Fibroblast of mammary gland (primary cell): ENCODE measurements around the gene GGT1.

ENCODE experiments used
- DNase-seq: peaks from one replicate; pipeline ENCODE4 v3.0.0-alpha.2; 2010; ENCODE audit warnings: low read depth
- H3K4me3 ChIP-seq: 2 replicates; pipeline ENCODE4 v1.5.1; 2011; ENCODE audit warnings: low read depth, mild to moderate bottlenecking, low read length, moderate library complexity; ENCODE audit not compliant: control insufficient read depth
- TF ChIP-seq, protein P1 (sequence below): conservative IDR thresholded peaks from 2 replicates; pipeline ENCODE4 v1.5.1; 2011; ENCODE audit warnings: low read depth, low read length, inconsistent platforms; ENCODE audit not compliant: control insufficient read depth, insufficient read depth

Gene GGT1

DNA sequence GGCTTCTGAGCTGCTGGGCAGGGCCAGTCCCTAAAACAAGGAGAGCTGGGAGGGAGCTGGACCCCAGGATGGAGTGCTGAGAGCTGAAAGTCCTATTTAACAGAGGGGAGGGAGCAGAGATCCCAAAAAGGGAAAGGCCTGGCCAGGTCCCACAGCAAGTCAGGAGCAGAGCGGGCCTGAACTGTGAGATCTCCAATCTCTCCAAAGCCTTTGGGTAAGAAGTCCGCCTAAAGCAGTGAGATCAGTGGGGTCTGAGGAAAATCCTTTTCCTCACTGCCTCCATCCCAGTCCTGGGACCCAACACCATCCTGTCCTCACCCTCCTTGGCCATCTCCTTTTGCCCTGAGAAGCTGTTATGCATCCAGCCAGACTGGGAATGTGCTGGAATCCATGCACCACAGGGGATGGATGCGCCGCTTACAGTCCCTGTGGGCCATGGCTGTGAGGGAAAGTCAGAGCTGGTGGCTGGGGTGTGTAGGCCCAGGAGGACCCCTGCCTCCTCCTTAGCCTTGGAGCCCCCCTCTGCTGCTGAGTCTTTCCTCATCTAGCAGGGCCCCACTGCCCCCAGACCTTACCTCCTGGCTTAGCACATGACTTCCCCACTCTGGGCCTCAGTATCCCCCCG is 18.7 kb upstream of the GGT1 start:
- TF ChIP-seq, protein P1, sequence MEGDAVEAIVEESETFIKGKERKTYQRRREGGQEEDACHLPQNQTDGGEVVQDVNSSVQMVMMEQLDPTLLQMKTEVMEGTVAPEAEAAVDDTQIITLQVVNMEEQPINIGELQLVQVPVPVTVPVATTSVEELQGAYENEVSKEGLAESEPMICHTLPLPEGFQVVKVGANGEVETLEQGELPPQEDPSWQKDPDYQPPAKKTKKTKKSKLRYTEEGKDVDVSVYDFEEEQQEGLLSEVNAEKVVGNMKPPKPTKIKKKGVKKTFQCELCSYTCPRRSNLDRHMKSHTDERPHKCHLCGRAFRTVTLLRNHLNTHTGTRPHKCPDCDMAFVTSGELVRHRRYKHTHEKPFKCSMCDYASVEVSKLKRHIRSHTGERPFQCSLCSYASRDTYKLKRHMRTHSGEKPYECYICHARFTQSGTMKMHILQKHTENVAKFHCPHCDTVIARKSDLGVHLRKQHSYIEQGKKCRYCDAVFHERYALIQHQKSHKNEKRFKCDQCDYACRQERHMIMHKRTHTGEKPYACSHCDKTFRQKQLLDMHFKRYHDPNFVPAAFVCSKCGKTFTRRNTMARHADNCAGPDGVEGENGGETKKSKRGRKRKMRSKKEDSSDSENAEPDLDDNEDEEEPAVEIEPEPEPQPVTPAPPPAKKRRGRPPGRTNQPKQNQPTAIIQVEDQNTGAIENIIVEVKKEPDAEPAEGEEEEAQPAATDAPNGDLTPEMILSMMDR: no peak
- DNase-seq: no peak
- H3K4me3 ChIP-seq: no peak overlapping the region

DNA sequence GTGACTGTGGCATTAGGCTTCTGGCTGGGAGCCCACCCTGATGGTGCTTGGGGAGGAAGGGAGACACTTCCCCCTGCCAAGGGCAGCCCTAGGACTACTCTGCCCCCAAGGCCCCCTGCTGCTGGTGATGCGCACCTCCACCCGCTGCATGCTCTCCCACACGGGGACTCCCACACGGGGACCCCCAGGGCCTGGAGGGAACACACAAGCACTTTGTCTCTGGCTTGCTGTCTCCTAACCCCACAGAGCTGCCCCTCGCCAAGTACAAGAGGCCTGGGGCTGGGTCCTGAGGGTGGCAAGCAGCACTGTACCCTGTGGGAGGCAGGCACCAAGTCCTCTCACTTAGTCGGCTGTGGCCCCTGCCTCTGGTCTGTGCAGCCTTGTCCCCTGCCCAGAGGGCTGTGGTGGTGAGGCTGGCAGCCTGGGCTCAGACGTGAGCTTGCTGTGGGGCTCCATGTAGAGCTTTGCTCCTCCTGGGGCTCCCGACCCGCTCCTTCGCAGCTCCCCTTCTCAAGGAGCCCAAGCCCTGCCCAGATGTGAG is 18.1 kb upstream of the GGT1 start:
- TF ChIP-seq, protein P1: no peak
- no peak for DNase-seq
- no peak overlapping the region for H3K4me3 ChIP-seq

DNA sequence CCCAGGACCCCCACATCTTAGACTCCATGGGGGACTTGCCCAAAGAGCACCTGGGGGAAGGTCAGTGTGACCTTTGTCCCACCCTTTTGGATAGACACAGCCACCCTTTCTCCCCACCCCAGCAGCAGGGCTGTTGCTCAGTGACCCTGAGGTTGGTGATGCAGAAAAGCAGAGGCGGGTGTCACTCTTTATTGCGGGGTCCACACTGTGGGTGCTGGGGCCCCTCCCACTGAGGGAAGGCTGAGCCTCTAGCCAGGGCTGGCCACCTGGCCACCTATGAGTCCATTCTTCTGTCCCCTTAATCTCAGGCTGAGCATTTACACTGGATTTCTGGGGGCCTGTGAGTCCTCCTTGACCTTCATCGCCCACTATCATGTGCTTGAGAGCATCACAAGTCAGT is 17.5 kb upstream of the GGT1 start:
- TF ChIP-seq, protein P1: no peak
- no peak for DNase-seq
- no peak overlapping the region for H3K4me3 ChIP-seq

DNA sequence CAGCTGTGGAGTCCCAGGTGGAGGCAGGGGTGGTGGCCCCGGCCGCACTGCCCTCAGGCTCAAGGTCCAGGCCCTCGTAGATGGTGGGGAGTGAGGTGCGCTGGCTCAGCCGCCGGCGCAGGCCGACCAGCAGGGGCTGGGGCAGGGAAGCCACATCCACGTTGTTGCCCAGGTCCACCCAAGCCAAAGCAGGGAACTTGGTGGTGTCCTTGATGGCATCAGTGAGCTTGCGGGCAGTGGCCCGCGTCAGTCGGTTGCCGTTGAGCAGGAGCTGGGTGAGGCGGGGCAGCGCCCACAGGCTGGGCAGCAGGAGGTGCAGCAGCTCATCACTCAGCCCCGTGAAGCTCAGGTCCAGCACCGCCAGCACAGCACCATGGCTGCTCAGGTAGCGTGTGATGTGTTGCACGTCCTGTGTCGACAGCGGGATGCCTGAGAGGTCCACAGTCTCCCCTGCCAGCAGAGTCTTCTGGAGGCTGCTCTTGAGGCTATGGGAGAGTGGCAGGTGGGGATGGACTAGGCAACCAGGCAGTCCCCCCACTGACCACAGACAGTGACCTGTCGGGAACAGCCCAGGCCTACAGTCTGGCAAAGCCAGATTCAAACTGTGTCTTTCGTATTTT is 17.0 kb upstream of the GGT1 start:
- no peak overlapping the region for H3K4me3 ChIP-seq
- DNase-seq: no peak
- TF ChIP-seq, protein P1: no peak

DNA sequence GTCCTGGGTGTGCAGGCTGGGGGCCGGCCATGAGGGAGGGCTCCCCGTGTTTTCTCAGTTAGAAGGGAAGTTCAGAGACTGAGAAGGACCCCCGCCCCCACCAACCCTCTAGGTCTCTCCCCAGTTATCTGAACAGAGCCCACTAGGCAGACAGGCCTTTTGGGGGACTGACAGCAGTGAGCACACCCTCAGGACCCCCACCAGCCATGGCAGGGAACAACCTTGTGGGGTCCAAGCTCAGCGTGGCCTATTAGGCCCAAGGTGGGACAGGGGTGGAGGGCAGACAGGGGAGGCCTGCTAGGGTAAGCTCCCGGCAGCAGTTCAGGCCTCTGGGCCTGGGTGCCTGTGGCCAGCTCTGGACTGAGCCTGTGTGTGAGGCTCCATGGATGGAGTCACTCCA is 15.7 kb upstream of the GGT1 start:
- H3K4me3 ChIP-seq: no peak overlapping the region
- TF ChIP-seq, protein P1: no peak
- DNase-seq: no peak

DNA sequence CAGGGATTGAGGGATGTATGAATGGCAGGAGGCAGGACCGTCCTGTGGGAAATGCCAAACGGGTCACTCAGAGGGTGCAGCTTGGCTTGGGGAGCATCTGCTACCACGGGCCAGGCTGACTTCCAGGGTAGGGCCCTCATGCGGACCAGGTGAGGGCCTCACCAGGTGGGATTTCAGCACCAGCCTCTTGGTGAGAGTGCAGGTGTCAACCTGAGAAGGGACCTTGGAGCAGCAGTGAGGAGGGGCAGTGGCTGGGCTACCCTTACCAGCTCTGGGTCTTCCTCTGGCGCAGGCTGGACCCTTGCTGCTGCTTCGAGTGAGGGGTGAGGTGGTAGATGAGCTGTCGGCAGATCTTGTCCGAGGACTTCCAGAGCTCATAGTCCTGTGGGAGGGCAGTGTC is 15.0 kb upstream of the GGT1 start:
- TF ChIP-seq, protein P1: no peak
- H3K4me3 ChIP-seq: no peak overlapping the region
- no peak for DNase-seq
